Liver (tissue), 3 donors: ENCODE results near the gene PIEZO2.

Experiments
- EGR1 ChIP-seq, 2 donors: IDR thresholded peaks; 2 replicates each; pipeline ENCODE4 v1.6.1; 2016 to 2018; ENCODE audit warnings: antibody characterized with exemption in 2 of 2, low read depth in 2 of 2
- FOXA1 ChIP-seq: IDR thresholded peaks from 2 replicates; pipeline ENCODE4 v1.6.1; 2016; ENCODE audit warnings: antibody characterized with exemption
- JUND ChIP-seq, 2 donors: IDR thresholded peaks; 2 replicates each; pipeline ENCODE4 v1.6.1; 2016; ENCODE audit warnings: antibody characterized with exemption in 2 of 2
- SP1 ChIP-seq: IDR thresholded peaks from 2 replicates; pipeline ENCODE4 v1.6.1; 2018; ENCODE audit warnings: antibody characterized with exemption, mild to moderate bottlenecking
- TAF1 ChIP-seq: conservative IDR thresholded peaks from 2 replicates; pipeline ENCODE4 v1.6.1; 2016; ENCODE audit warnings: antibody characterized with exemption, mild to moderate bottlenecking
- YY1 ChIP-seq: IDR thresholded peaks from 2 replicates; pipeline ENCODE4 v1.6.1; 2016; ENCODE audit warnings: antibody characterized with exemption, mild to moderate bottlenecking
- TF ChIP-seq, protein P1 (sequence below): fragments of 150-350 bp; IDR thresholded peaks from 2 replicates; pipeline ENCODE4 v1.5.1; 2017; ENCODE audit warnings: improper control_type of control experiment, low read depth, low read length; ENCODE audit not compliant: missing input control
- TF ChIP-seq, protein P2 (sequence below): IDR thresholded peaks from 2 replicates; pipeline ENCODE4 v1.6.1; 2016; ENCODE audit warnings: antibody characterized with exemption
- TF ChIP-seq, protein P3 (sequence below): IDR thresholded peaks from 2 replicates; pipeline ENCODE4 v1.6.1; 2016; ENCODE audit warnings: antibody characterized with exemption, mild to moderate bottlenecking
- TF ChIP-seq, protein P4 (sequence below): IDR thresholded peaks from 2 replicates; pipeline ENCODE4 v1.6.1; 2016; ENCODE audit warnings: antibody characterized with exemption
- donor health status: healthy.
- donor health status: healthy.

DNA sequence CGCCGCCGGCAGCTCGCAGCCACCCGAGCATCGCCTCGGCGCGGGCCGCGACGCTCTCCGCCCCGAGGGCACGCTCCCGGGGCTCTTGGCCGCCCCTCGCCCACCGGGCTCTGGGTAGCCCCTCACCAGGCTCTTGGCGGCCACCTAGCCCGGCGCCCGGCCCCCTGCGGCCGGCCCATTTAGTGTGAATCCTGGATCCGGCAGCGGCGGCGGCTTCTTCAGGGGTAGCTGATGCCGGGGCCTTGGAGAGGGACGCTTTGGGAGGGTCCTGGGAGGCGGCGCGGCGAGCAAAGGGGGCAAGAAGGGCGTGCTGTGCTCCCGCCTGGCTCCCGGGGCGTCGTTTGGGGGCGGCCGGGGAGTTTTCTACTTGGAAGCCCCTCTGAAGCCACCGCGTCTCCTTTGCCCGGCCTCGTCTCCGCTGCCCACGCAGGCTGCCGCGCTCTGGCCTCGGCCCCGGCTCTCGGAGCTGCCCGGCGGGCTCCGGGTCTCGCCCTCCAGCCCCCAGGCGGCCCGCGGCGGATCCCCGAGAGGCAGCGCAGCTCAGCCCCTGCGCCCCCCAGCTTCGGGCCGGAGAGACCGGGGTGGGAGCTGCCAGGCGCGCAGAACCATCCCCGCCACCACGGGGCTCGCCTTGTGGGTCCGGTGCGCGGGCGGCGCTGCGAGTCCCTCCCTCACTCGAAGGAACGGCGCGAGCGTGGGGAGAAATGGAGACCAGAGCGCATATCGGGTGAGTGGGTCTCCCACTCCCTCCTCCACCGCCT lies 509 bp downstream of the PIEZO2 start:
- TF ChIP-seq SP1 (no peak), EGR1 (IDR thresholded peaks at IDR 0.05; ENCODE audit: low read depth in 2 of 2) (no peak), TAF1 (no peak), YY1 (no peak), FOXA1 (no peak), JUND (IDR thresholded peaks at IDR 0.05) (no peak)
- TF ChIP-seq, protein P1, sequence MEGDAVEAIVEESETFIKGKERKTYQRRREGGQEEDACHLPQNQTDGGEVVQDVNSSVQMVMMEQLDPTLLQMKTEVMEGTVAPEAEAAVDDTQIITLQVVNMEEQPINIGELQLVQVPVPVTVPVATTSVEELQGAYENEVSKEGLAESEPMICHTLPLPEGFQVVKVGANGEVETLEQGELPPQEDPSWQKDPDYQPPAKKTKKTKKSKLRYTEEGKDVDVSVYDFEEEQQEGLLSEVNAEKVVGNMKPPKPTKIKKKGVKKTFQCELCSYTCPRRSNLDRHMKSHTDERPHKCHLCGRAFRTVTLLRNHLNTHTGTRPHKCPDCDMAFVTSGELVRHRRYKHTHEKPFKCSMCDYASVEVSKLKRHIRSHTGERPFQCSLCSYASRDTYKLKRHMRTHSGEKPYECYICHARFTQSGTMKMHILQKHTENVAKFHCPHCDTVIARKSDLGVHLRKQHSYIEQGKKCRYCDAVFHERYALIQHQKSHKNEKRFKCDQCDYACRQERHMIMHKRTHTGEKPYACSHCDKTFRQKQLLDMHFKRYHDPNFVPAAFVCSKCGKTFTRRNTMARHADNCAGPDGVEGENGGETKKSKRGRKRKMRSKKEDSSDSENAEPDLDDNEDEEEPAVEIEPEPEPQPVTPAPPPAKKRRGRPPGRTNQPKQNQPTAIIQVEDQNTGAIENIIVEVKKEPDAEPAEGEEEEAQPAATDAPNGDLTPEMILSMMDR: no peak
- TF ChIP-seq, protein P2, sequence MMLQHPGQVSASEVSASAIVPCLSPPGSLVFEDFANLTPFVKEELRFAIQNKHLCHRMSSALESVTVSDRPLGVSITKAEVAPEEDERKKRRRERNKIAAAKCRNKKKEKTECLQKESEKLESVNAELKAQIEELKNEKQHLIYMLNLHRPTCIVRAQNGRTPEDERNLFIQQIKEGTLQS: no peak
- TF ChIP-seq, protein P3, sequence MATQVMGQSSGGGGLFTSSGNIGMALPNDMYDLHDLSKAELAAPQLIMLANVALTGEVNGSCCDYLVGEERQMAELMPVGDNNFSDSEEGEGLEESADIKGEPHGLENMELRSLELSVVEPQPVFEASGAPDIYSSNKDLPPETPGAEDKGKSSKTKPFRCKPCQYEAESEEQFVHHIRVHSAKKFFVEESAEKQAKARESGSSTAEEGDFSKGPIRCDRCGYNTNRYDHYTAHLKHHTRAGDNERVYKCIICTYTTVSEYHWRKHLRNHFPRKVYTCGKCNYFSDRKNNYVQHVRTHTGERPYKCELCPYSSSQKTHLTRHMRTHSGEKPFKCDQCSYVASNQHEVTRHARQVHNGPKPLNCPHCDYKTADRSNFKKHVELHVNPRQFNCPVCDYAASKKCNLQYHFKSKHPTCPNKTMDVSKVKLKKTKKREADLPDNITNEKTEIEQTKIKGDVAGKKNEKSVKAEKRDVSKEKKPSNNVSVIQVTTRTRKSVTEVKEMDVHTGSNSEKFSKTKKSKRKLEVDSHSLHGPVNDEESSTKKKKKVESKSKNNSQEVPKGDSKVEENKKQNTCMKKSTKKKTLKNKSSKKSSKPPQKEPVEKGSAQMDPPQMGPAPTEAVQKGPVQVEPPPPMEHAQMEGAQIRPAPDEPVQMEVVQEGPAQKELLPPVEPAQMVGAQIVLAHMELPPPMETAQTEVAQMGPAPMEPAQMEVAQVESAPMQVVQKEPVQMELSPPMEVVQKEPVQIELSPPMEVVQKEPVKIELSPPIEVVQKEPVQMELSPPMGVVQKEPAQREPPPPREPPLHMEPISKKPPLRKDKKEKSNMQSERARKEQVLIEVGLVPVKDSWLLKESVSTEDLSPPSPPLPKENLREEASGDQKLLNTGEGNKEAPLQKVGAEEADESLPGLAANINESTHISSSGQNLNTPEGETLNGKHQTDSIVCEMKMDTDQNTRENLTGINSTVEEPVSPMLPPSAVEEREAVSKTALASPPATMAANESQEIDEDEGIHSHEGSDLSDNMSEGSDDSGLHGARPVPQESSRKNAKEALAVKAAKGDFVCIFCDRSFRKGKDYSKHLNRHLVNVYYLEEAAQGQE: no peak
- TF ChIP-seq, protein P4, sequence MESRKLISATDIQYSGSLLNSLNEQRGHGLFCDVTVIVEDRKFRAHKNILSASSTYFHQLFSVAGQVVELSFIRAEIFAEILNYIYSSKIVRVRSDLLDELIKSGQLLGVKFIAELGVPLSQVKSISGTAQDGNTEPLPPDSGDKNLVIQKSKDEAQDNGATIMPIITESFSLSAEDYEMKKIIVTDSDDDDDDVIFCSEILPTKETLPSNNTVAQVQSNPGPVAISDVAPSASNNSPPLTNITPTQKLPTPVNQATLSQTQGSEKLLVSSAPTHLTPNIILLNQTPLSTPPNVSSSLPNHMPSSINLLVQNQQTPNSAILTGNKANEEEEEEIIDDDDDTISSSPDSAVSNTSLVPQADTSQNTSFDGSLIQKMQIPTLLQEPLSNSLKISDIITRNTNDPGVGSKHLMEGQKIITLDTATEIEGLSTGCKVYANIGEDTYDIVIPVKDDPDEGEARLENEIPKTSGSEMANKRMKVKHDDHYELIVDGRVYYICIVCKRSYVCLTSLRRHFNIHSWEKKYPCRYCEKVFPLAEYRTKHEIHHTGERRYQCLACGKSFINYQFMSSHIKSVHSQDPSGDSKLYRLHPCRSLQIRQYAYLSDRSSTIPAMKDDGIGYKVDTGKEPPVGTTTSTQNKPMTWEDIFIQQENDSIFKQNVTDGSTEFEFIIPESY: no peak
